ENCODE data around the gene SLC12A4. TPM values are rescaled to one million over a fixed set of nuclear protein-coding genes. Genes with fewer than 3 reads are reported as not detected.
"Not testable (repeated sequence)": the region's sequence is repeated elsewhere in the genome, so short reads cannot be mapped to it uniquely, and the experiment has no call there.

The SLC12A4 gene
- polyA plus RNA-seq, 1 donor (not counting 4 experiments of a cell fraction or from before 2014, with no cell fraction given), result 59.3 TPM

- no peak overlapping the region for H3K4me3 ChIP-seq (ENCODE audit: control insufficient read depth in 2 of 3, extremely low read depth in 1 of 3, insufficient read depth in 2 of 3, low read depth in 1 of 3, low read length in 3 of 3)
- H4K20me1 ChIP-seq (ENCODE audit: control insufficient read depth, extremely low read depth, insufficient read depth, low read length), result no peaks in the 10 kb centered on the region
- FAIRE-seq, result no peak
- no peak for DNase-seq (ENCODE audit: low read depth, low spot score)
- peaks cover 14% of the 10 kb centered on the region for H3K4me1 ChIP-seq (ENCODE audit: control insufficient read depth, extremely low read depth, insufficient read depth, low read length)
- H3K4me2 ChIP-seq (ENCODE audit: control insufficient read depth, extremely low read depth, insufficient read depth, low read depth, low read length), result no peak overlapping the region
- H3K36me3 ChIP-seq (ENCODE audit: control insufficient read depth in 2 of 2, extremely low read depth in 1 of 2, insufficient read depth in 2 of 2, low read length in 2 of 2), result peaks cover 29 to 34% of the 10 kb centered on the region in 2 experiments
- H3K27me3 ChIP-seq (ENCODE audit: control insufficient read depth, extremely low read depth, insufficient read depth, low read length), result no peaks in the 10 kb centered on the region
- peaks cover 3% of the 10 kb centered on the region for H3K9me1 ChIP-seq (ENCODE audit: control insufficient read depth, extremely low read depth, insufficient read depth, low read length)
- H3K27ac ChIP-seq (ENCODE audit: control insufficient read depth, insufficient read depth, low read length), result no peak overlapping the region
- H3K79me2 ChIP-seq (ENCODE audit: control insufficient read depth, insufficient read depth, low read length), result peaks cover 10% of the 10 kb centered on the region
- no peaks in the 10 kb centered on the region for H3K9me3 ChIP-seq (ENCODE audit: control insufficient read depth, low read depth, low read length)
- dilution Hi-C loops (cut with MboI; ENCODE audit: extremely low pct_ligation_motif_present, low sequenced_read_pairs), result no loop called here
- TF ChIP-seq EZH2 (IDR thresholded peaks at IDR 0.05; ENCODE audit: low read length), result no peak
- no peak for TF ChIP-seq CTCF (optimal IDR thresholded peaks at IDR 0.05 in 1 of 3, IDR thresholded peaks at IDR 0.05 in 1 of 3, conservative IDR thresholded peaks at IDR 0.05 in 1 of 3; ENCODE audit: extremely low read depth in 1 of 3, insufficient read depth in 2 of 3, low read length in 3 of 3)
- no peak overlapping the region for H2AFZ ChIP-seq (ENCODE audit: control insufficient read depth, low read length)
- no peak overlapping the region for H3K9ac ChIP-seq (ENCODE audit: control insufficient read depth, extremely low read depth, insufficient read depth, low read length)
Observed at GRCh38 chr16:67939507-67940445, 28.7 kb downstream of the SLC12A4 start.

GRCh38 chr16:67937713-67938112 lies 30.7 kb downstream of the SLC12A4 start:
- DNase-seq (ENCODE audit: low read depth, low spot score); H3K27ac ChIP-seq (ENCODE audit: control insufficient read depth, insufficient read depth, low read length); FAIRE-seq; H3K9me3 ChIP-seq (ENCODE audit: control insufficient read depth, low read depth, low read length); H3K9ac ChIP-seq (ENCODE audit: control insufficient read depth, extremely low read depth, insufficient read depth, low read length); H3K27me3 ChIP-seq (ENCODE audit: control insufficient read depth, extremely low read depth, insufficient read depth, low read length); H4K20me1 ChIP-seq (ENCODE audit: control insufficient read depth, extremely low read depth, insufficient read depth, low read length); dilution Hi-C loops (cut with MboI; ENCODE audit: extremely low pct_ligation_motif_present, low sequenced_read_pairs); H2AFZ ChIP-seq (ENCODE audit: control insufficient read depth, low read length); H3K9me1 ChIP-seq (ENCODE audit: control insufficient read depth, extremely low read depth, insufficient read depth, low read length); H3K79me2 ChIP-seq (ENCODE audit: control insufficient read depth, insufficient read depth, low read length); H3K4me3 ChIP-seq (ENCODE audit: control insufficient read depth in 2 of 3, extremely low read depth in 1 of 3, insufficient read depth in 2 of 3, low read depth in 1 of 3, low read length in 3 of 3): not testable (repeated sequence)
- Histone ChIP-seq H3K36me3 (ENCODE audit: control insufficient read depth in 2 of 2, extremely low read depth in 1 of 2, insufficient read depth in 2 of 2, low read length in 2 of 2) (peaks cover 14 to 24% of the 10 kb centered on the region in 2 experiments), H3K4me2 (ENCODE audit: control insufficient read depth, extremely low read depth, insufficient read depth, low read depth, low read length) (peak overlapping the region; percentile 63), H3K4me1 (ENCODE audit: control insufficient read depth, extremely low read depth, insufficient read depth, low read length) (peaks cover 27% of the 10 kb centered on the region)

Measured in keratinocyte (primary cell).